H9 (cell line): ENCODE results near the gene KCNMA1. TPM values are rescaled to one million over a fixed set of nuclear protein-coding genes. Genes with fewer than 3 reads are reported as not detected.

Experiments used
- DNase-seq: peaks from one replicate; pipeline ENCODE4 v3.0.0-alpha.2; 2017
- H2AFZ ChIP-seq: one replicate; pipeline ENCODE4 v1.6.1; 2013; ENCODE audit warnings: mild to moderate bottlenecking, low read length, control low read depth, moderate library complexity
- H2AK5ac ChIP-seq: 2 replicates; pipeline ENCODE4 v1.6.1; 2013; ENCODE audit warnings: low read length, control low read depth, mixed read lengths; ENCODE audit not compliant: insufficient read length
- H2BK120ac ChIP-seq: one replicate; pipeline ENCODE4 v1.6.1; 2013; ENCODE audit warnings: low read depth, mild to moderate bottlenecking, low read length, control low read depth, inconsistent platforms; ENCODE audit not compliant: poor library complexity, severe bottlenecking
- H2BK12ac ChIP-seq: 2 replicates; pipeline ENCODE4 v1.6.1; 2013; ENCODE audit warnings: low read length, control low read depth, mixed read lengths, low read depth; ENCODE audit not compliant: insufficient read length
- H2BK15ac ChIP-seq: 2 replicates; pipeline ENCODE4 v1.6.1; 2013; ENCODE audit warnings: low read depth, low read length, control low read depth
- H2BK20ac ChIP-seq: one replicate; pipeline ENCODE4 v1.6.1; 2013; ENCODE audit warnings: low read depth, mild to moderate bottlenecking, low read length, control low read depth, inconsistent platforms; ENCODE audit not compliant: poor library complexity, severe bottlenecking
- H2BK5ac ChIP-seq: 2 replicates; pipeline ENCODE4 v1.6.1; 2013; ENCODE audit warnings: low read length, control low read depth, mixed read lengths; ENCODE audit not compliant: insufficient read length
- H3K14ac ChIP-seq: 2 replicates; pipeline ENCODE4 v1.6.1; 2013; ENCODE audit warnings: low read length, control low read depth; ENCODE audit not compliant: insufficient read depth
- H3K18ac ChIP-seq: 2 replicates; pipeline ENCODE4 v1.6.1; 2013; ENCODE audit warnings: low read depth, mild to moderate bottlenecking, mixed read lengths, low read length, control low read depth; ENCODE audit not compliant: insufficient read length
- H3K23ac ChIP-seq: 2 replicates; pipeline ENCODE4 v1.6.1; 2013; ENCODE audit warnings: low read length, control low read depth, mixed read lengths, low read depth; ENCODE audit not compliant: insufficient read length
- H3K23me2 ChIP-seq: 2 replicates; pipeline ENCODE4 v1.6.1; 2013; ENCODE audit warnings: low read depth, mild to moderate bottlenecking, mixed read lengths, low read length, control low read depth; ENCODE audit not compliant: insufficient read length, poor library complexity, severe bottlenecking
- H3K27ac ChIP-seq: 2 replicates; pipeline ENCODE4 v1.5.1; 2013; ENCODE audit warnings: low read length, control low read depth, mixed read lengths, low read depth; ENCODE audit not compliant: insufficient read length
- H3K27me3 ChIP-seq: 2 replicates; pipeline ENCODE4 v1.6.1; 2013; ENCODE audit warnings: low read length, control low read depth, inconsistent platforms; ENCODE audit not compliant: insufficient read depth
- H3K4ac ChIP-seq: 2 replicates; pipeline ENCODE4 v1.6.1; 2013; ENCODE audit warnings: low read depth, mild to moderate bottlenecking, control low read depth, inconsistent platforms, low read length, moderate library complexity
- H3K4me1 ChIP-seq: 2 replicates; pipeline ENCODE4 v1.6.1; 2013; ENCODE audit warnings: low read length, control low read depth, inconsistent platforms; ENCODE audit not compliant: insufficient read depth
- H3K4me2 ChIP-seq: 2 replicates; pipeline ENCODE4 v1.6.1; 2013; ENCODE audit warnings: low read length, control low read depth, mixed read lengths; ENCODE audit not compliant: insufficient read length, insufficient read depth
- H3K56ac ChIP-seq: 2 replicates; pipeline ENCODE4 v1.6.1; 2013; ENCODE audit warnings: low read depth, mild to moderate bottlenecking, mixed read lengths, low read length, control low read depth; ENCODE audit not compliant: insufficient read length
- H3K79me1 ChIP-seq: 2 replicates; pipeline ENCODE4 v1.6.1; 2013; ENCODE audit warnings: low read depth, mild to moderate bottlenecking, moderate library complexity, low read length, control low read depth, inconsistent platforms; ENCODE audit not compliant: insufficient read depth, poor library complexity, severe bottlenecking
- H3K79me2 ChIP-seq: 2 replicates; pipeline ENCODE4 v1.6.1; 2013; ENCODE audit warnings: low read length, control low read depth, inconsistent platforms; ENCODE audit not compliant: insufficient read depth
- H3K9ac ChIP-seq: 2 replicates; pipeline ENCODE4 v1.6.1; 2013; ENCODE audit warnings: low read length, control low read depth, mixed read lengths; ENCODE audit not compliant: insufficient read length; ENCODE audit errors: extremely low read depth
- H3K9me3 ChIP-seq: one replicate; pipeline ENCODE4 v1.6.1; 2013; ENCODE audit warnings: low read depth, low read length, inconsistent platforms; ENCODE audit not compliant: control insufficient read depth
- H3T11ph ChIP-seq: one replicate; pipeline ENCODE4 v1.6.1; 2013; ENCODE audit warnings: mild to moderate bottlenecking, low read length, control low read depth, inconsistent platforms
- H4K20me1 ChIP-seq: one replicate; pipeline ENCODE4 v1.6.1; 2013; ENCODE audit not compliant: control insufficient read depth, insufficient read length, insufficient read depth
- H4K5ac ChIP-seq: 2 replicates; pipeline ENCODE4 v1.6.1; 2013; ENCODE audit warnings: low read depth, mild to moderate bottlenecking, mixed read lengths, low read length, control low read depth; ENCODE audit not compliant: insufficient read length
- H4K8ac ChIP-seq: replicated peaks from 2 replicates; pipeline ENCODE4 v1.6.1; 2013; ENCODE audit warnings: low read length, control low read depth, mixed read lengths, low read depth; ENCODE audit not compliant: insufficient read length
- H4K91ac ChIP-seq: 2 replicates; pipeline ENCODE4 v1.6.1; 2013; ENCODE audit warnings: low read depth, mild to moderate bottlenecking, moderate library complexity, mixed read lengths, low read length, control low read depth; ENCODE audit not compliant: insufficient read length
- H3K27ac Mint-ChIP-seq, 3 experiments: 2 replicates in 2 of 3; 3 replicates in 1 of 3; pipeline ENCODE4 v1.8.0; 2020 to 2021; ENCODE audit warnings: mixed read lengths in 3 of 3, mild to moderate bottlenecking in 1 of 3, moderate library complexity in 1 of 3
- H3K27me3 Mint-ChIP-seq: 2 replicates; pipeline ENCODE4 v1.8.0; 2021; ENCODE audit warnings: low read depth, mild to moderate bottlenecking, moderate library complexity, mixed read lengths
- H3K36me3 Mint-ChIP-seq, 3 experiments: 2 replicates in 2 of 3; 3 replicates in 1 of 3; pipeline ENCODE4 v1.8.0; 2020 to 2021; ENCODE audit warnings: low read depth in 3 of 3, mixed read lengths in 3 of 3; ENCODE audit not compliant: insufficient read depth in 1 of 3
- H3K4me1 Mint-ChIP-seq, 2 experiments: 2 replicates each; pipeline ENCODE4 v1.8.0; 2020; ENCODE audit warnings: mixed read lengths in 2 of 2
- H3K4me3 Mint-ChIP-seq, 2 experiments: 2 replicates in 1 of 2; 3 replicates in 1 of 2; pipeline ENCODE4 v1.8.0; 2020 to 2021; ENCODE audit warnings: mild to moderate bottlenecking in 2 of 2, mixed read lengths in 2 of 2, moderate library complexity in 1 of 2
- H3K9me3 Mint-ChIP-seq, 2 experiments: 2 replicates in 1 of 2; 3 replicates in 1 of 2; pipeline ENCODE4 v1.8.0; 2020; ENCODE audit warnings: mild to moderate bottlenecking in 2 of 2, mixed read lengths in 2 of 2, moderate library complexity in 1 of 2
- CTCF ChIP-seq: fragments of 200-600 bp; sonication (generic); conservative IDR thresholded peaks from 3 replicates; pipeline ENCODE4 v1.8.0; 2021; ENCODE audit warnings: antibody characterized with exemption, mild to moderate bottlenecking
- WGBS: extraction: QIAGEN DNeasy Blood & Tissue Kit; methylation state at CpG from one replicate; pipeline ENCODE4 v1.1.7; 2013; ENCODE audit warnings: missing lambda C conversion rate, low lambda C conversion rate, mixed read lengths; ENCODE audit not compliant: insufficient read length; ENCODE audit errors: extremely low coverage; 5-methylcytosine and 5-hydroxymethylcytosine counted together
- total RNA-seq: library from RNA; stranded (reverse); gene quantifications from 2 replicates; pipeline ENCODE4 v1.2.1, GENCODE V29; 2021

The KCNMA1 gene
- total RNA-seq, 1 experiment from 2014 or later: 2.0 TPM

GRCh38 chr10:77562742-77563141 is 74.9 kb downstream of the KCNMA1 start:
- no peak overlapping the region for H3K14ac ChIP-seq
- no peak overlapping the region for H2BK12ac ChIP-seq
- no peak overlapping the region for H3K4me3 Mint-ChIP-seq
- H2BK20ac ChIP-seq: no peak overlapping the region
- peaks cover 36% of the 10 kb centered on the region in 2 experiments for H3K4me1 Mint-ChIP-seq
- no peak overlapping the region for H4K5ac ChIP-seq
- H3K9ac ChIP-seq: no peak overlapping the region
- H3K27me3 ChIP-seq: no peaks in the 10 kb centered on the region
- H3K27ac ChIP-seq: no peak overlapping the region
- no peak overlapping the region for H4K8ac ChIP-seq
- H2AFZ ChIP-seq: no peak overlapping the region
- WGBS: no CpG with 5 or more reads among the region's 3 CpGs
- no peak overlapping the region for H2BK5ac ChIP-seq
- TF ChIP-seq CTCF: no peak
- H3K4me2 ChIP-seq: no peak overlapping the region
- H4K91ac ChIP-seq: no peak overlapping the region
- H2BK15ac ChIP-seq: no peak overlapping the region
- no peak overlapping the region for H3K23ac ChIP-seq
- H3K9me3 Mint-ChIP-seq: no peaks in the 10 kb centered on the region; a peak in 1 of 5 replicates
- no peak overlapping the region for H2AK5ac ChIP-seq
- no peaks in the 10 kb centered on the region for H3K23me2 ChIP-seq
- H4K20me1 ChIP-seq: no peaks in the 10 kb centered on the region
- no peak overlapping the region for H3T11ph ChIP-seq
- no peaks in the 10 kb centered on the region for H3K9me3 ChIP-seq
- DNase-seq: no peak
- H3K79me1 ChIP-seq: no peaks in the 10 kb centered on the region
- H3K4ac ChIP-seq: no peak overlapping the region
- no peaks in the 10 kb centered on the region; a peak in 1 of 7 replicates for H3K36me3 Mint-ChIP-seq
- peaks cover 3% of the 10 kb centered on the region; the same call in 1 of the 2 replicates for H3K4me1 ChIP-seq
- H3K27ac Mint-ChIP-seq: no peak overlapping the region
- no peak overlapping the region for H3K56ac ChIP-seq
- H3K79me2 ChIP-seq: no peaks in the 10 kb centered on the region
- H2BK120ac ChIP-seq: no peak overlapping the region
- H3K18ac ChIP-seq: no peak overlapping the region
- H3K27me3 Mint-ChIP-seq: peaks cover 11% of the 10 kb centered on the region
